ENCODE results near the gene IQGAP2. TPM values are rescaled to one million over a fixed set of nuclear protein-coding genes. Genes with fewer than 3 reads are reported as not detected.

The IQGAP2 gene
- total RNA-seq, 1 experiment from 2014 or later, result not detected

GRCh38 chr5:76525956-76526355 is 122.9 kb downstream of the IQGAP2 start:
- H3K79me2 ChIP-seq (ENCODE audit: low read depth), result no peaks in the 10 kb centered on the region
- ChIA-PET POLR2A (ENCODE audit: unreplicated experiment) (no interaction called here), CTCF (no interaction called here)
- H3K27me3 ChIP-seq (ENCODE audit: insufficient read depth, low read depth), result 0 out of 2 replicates have a peak, but pooled peaks cover 3% of the 10 kb centered on the region
- no peaks in the 10 kb centered on the region for H4K20me1 ChIP-seq (ENCODE audit: insufficient read depth)
- intact Hi-C loops (cut with micrococcal nuclease; ENCODE audit: unreplicated experiment), result no loop called here
- no peaks in the 10 kb centered on the region for H3K36me3 ChIP-seq (ENCODE audit: low read depth)
- H3K9me3 ChIP-seq (ENCODE audit: insufficient read depth, low read depth), result 0 out of 2 replicates have a peak, but pooled peaks cover 3% of the 10 kb centered on the region
- no peaks in the 10 kb centered on the region for H3K9me2 ChIP-seq (ENCODE audit: insufficient read depth)
- no peak overlapping the region for H3K4me2 ChIP-seq
- no peak overlapping the region for H3K27ac ChIP-seq
- H3K4me3 ChIP-seq, result no peak overlapping the region
- H3K4me1 ChIP-seq (replicated peaks; ENCODE audit: insufficient read depth), result no peaks in the 10 kb centered on the region
- no TSS peak for BruUV-seq (replicated peaks)
- H2AFZ ChIP-seq, result no peak overlapping the region
- no peak for TF ChIP-seq EZH2 (IDR thresholded peaks at IDR 0.05; ENCODE audit: low read depth)
- TF ChIP-seq CTCF (conservative IDR thresholded peaks at IDR 0.05), result no peak
- DNase-seq, result no peak
- H3F3A ChIP-seq (ENCODE audit: insufficient read depth, low read depth), result no peaks in the 10 kb centered on the region

- Histone ChIP-seq H3K27ac (no peak overlapping the region), H4K20me1 (ENCODE audit: insufficient read depth) (no peaks in the 10 kb centered on the region), H3K27me3 (ENCODE audit: insufficient read depth, low read depth) (0 out of 2 replicates have a peak, but pooled peaks cover 3% of the 10 kb centered on the region), H3F3A (ENCODE audit: insufficient read depth, low read depth) (no peaks in the 10 kb centered on the region), H3K4me3 (no peak overlapping the region), H3K9me3 (ENCODE audit: insufficient read depth, low read depth) (0 out of 2 replicates have a peak, but pooled peaks cover 3% of the 10 kb centered on the region), H3K9me2 (ENCODE audit: insufficient read depth) (no peaks in the 10 kb centered on the region), H2AFZ (no peak overlapping the region), H3K36me3 (ENCODE audit: low read depth) (no peaks in the 10 kb centered on the region), H3K4me2 (no peak overlapping the region), H3K79me2 (ENCODE audit: low read depth) (no peaks in the 10 kb centered on the region), H3K4me1 (replicated peaks; ENCODE audit: insufficient read depth) (no peaks in the 10 kb centered on the region)
- CTCF ChIA-PET, result no interaction called here
- POLR2A ChIA-PET (ENCODE audit: unreplicated experiment), result no interaction called here
- TF ChIP-seq EZH2 (IDR thresholded peaks at IDR 0.05; ENCODE audit: low read depth) (no peak), CTCF (conservative IDR thresholded peaks at IDR 0.05) (no peak)
- no TSS peak for BruUV-seq (replicated peaks)
- DNase-seq, result no peak
- intact Hi-C loops (cut with micrococcal nuclease; ENCODE audit: unreplicated experiment), result no loop called here
Observed at GRCh38 chr5:76526950-76527583, 124.0 kb downstream of the IQGAP2 start.

- Histone ChIP-seq H3F3A (ENCODE audit: insufficient read depth, low read depth) (no peaks in the 10 kb centered on the region), H3K27me3 (ENCODE audit: insufficient read depth, low read depth) (0 out of 2 replicates have a peak, but pooled peaks cover 3% of the 10 kb centered on the region), H3K4me1 (replicated peaks; ENCODE audit: insufficient read depth) (no peaks in the 10 kb centered on the region), H3K36me3 (ENCODE audit: low read depth) (no peaks in the 10 kb centered on the region), H2AFZ (no peak overlapping the region), H4K20me1 (ENCODE audit: insufficient read depth) (no peaks in the 10 kb centered on the region), H3K27ac (no peak overlapping the region), H3K79me2 (ENCODE audit: low read depth) (no peaks in the 10 kb centered on the region), H3K4me2 (no peak overlapping the region), H3K4me3 (no peak overlapping the region), H3K9me3 (ENCODE audit: insufficient read depth, low read depth) (0 out of 2 replicates have a peak, but pooled peaks cover 3% of the 10 kb centered on the region), H3K9me2 (ENCODE audit: insufficient read depth) (no peaks in the 10 kb centered on the region)
- intact Hi-C loops (cut with micrococcal nuclease; ENCODE audit: unreplicated experiment), result no loop called here
- no TSS peak for BruUV-seq (replicated peaks)
- POLR2A ChIA-PET (ENCODE audit: unreplicated experiment), result no interaction called here
- no peak for DNase-seq
- no peak for TF ChIP-seq EZH2 (IDR thresholded peaks at IDR 0.05; ENCODE audit: low read depth)
- TF ChIP-seq CTCF (conservative IDR thresholded peaks at IDR 0.05), result no peak
- CTCF ChIA-PET, result no interaction called here
Observed at GRCh38 chr5:76527685-76528161, 124.6 kb downstream of the IQGAP2 start.
